ENCODE measurements around the gene FLCN. TPM values are rescaled to one million over a fixed set of nuclear protein-coding genes. Genes with fewer than 3 reads are reported as not detected.

Gene FLCN
- total and polyA plus RNA-seq, 2 of the 13 experiments (the other 11 are each of a cell fraction or from before 2014, with no cell fraction given): 16.6 to 24.9 TPM

DNA sequence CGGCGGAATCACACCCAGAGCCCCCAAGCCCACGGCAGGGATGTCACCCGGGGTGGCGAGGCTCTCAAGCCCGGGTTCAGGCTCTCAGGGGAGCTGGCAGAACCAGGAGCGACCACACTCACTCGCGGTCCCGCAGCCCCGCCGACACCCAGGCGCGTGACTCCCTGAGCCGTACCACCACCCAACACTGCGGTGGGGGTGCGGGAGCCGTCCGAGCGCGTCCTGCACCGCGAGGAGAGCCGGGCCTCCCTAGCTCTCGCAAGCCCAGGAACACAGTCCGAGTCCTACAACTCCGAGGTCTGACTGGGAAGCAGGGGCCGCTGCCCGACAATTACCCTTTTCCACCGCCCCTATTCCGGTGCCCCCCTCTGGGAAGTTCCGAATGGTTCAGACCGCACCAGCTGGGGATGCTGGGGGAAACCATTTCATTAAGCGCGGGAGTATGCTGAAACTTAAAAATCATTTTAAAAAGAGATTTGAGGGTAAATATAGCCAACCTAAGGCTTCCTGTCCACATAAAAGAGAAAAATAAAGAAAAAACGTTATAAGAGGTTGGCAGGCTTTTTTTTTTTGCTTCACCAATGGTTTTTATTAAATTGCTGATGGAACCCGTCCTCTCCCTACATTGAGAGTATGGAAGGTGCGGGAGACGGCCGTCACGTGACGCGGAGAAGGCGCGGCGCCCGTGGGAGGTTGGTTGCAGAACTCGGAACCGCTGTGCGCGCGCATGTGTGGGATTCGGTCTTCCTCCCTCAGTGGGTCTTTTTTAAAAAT, at the start of gene FLCN (continued):
- TF ChIP-seq MEIS2 (CRISPR knock-in tag; IDR thresholded peaks at IDR 0.05) (peak; percentile 19; the same call in 1 of the 2 replicates), GABPB1 (CRISPR knock-in tag; IDR thresholded peaks at IDR 0.05) (peak; percentile 69; the same call in 1 of the 2 replicates), TOPORS (CRISPR knock-in tag; IDR thresholded peaks at IDR 0.05) (0 out of 2 replicates have a peak, but pooled peaks have one; percentile 70), GATAD2A (CRISPR knock-in tag; IDR thresholded peaks at IDR 0.05) (peak; percentile 72), CREB1 (IDR thresholded peaks at IDR 0.05) (peak; percentile 73; the same call in 1 of the 2 replicates), CREB1 (CRISPR knock-in tag; IDR thresholded peaks at IDR 0.05) (no peak), USF2 (IDR thresholded peaks at IDR 0.05; ENCODE audit: low read depth, low read length) (peak; percentile 93), USF2 (CRISPR knock-in tag; IDR thresholded peaks at IDR 0.05; ENCODE audit: borderline replicate concordance) (peak; percentile 96), PAXIP1 (CRISPR knock-in tag; conservative IDR thresholded peaks at IDR 0.05) (peak; percentile 26; the same call in 1 of the 2 replicates), KLF6 (CRISPR knock-in tag; IDR thresholded peaks at IDR 0.05) (peak; percentile 58; the same call in 1 of the 2 replicates), EEA1 (CRISPR knock-in tag; IDR thresholded peaks at IDR 0.05; ENCODE audit: borderline replicate concordance) (0 out of 2 replicates have a peak, but pooled peaks have one; percentile 26), PHF5A (CRISPR knock-in tag; IDR thresholded peaks at IDR 0.05; ENCODE audit: low read depth, unreplicated experiment) (peak; percentile 15), KLF11 (CRISPR knock-in tag; IDR thresholded peaks at IDR 0.05) (0 out of 2 replicates have a peak, but pooled peaks have one; percentile 70), FOXK2 (IDR thresholded peaks at IDR 0.05) (peak; percentile 100), ZNF143 (CRISPR knock-in tag; IDR thresholded peaks at IDR 0.05) (peak; percentile 26; the same call in 1 of the 2 replicates), PAWR (CRISPR knock-in tag; IDR thresholded peaks at IDR 0.05; ENCODE audit: borderline replicate concordance) (no peak)
